DND-41 (cell line): ENCODE data around the gene GRIK4.

ENCODE experiments used
- CTCF ChIP-seq: IDR thresholded peaks from 2 replicates; pipeline ENCODE4 v1.5.1; 2012; ENCODE audit warnings: borderline replicate concordance, low read length, moderate library complexity, mild to moderate bottlenecking; ENCODE audit not compliant: poor library complexity, severe bottlenecking; ENCODE audit errors: extremely low read depth
- EZH2 ChIP-seq: IDR thresholded peaks from 3 replicates; pipeline ENCODE4 v1.6.1; 2012; ENCODE audit warnings: borderline replicate concordance, low read depth, mild to moderate bottlenecking, moderate library complexity, low read length, inconsistent platforms; ENCODE audit not compliant: severe bottlenecking

- TF ChIP-seq CTCF (no peak), EZH2 (no peak)
These were observed 420.9 kb downstream of the GRIK4 start for GRCh38 chr11:120932305-120932915.
